Stimulated activated CD4-positive, alpha-beta T cell treated with anti-CD3 and anti-CD28 coated beads, Interleukin-15, amount 100 ng/mL, for 1 hour (primary cell): ENCODE data around the gene LMO7.
"Not testable (repeated sequence)": the region's sequence is repeated elsewhere in the genome, so short reads cannot be mapped to it uniquely, and the experiment has no call there.

ENCODE experiments used
- DNase-seq, 2 donors: peaks; one replicate each; pipeline ENCODE4 v3.0.0-alpha.2; 2020; ENCODE audit warnings: low read depth in 1 of 2, low spot score in 1 of 2

Gene LMO7

GRCh38 chr13:75739244-75739868 is 103.2 kb downstream of the LMO7 start:
- no peak for DNase-seq

- no peak for DNase-seq
These were observed 103.9 kb downstream of the LMO7 start for GRCh38 chr13:75740031-75740430.

DNA sequence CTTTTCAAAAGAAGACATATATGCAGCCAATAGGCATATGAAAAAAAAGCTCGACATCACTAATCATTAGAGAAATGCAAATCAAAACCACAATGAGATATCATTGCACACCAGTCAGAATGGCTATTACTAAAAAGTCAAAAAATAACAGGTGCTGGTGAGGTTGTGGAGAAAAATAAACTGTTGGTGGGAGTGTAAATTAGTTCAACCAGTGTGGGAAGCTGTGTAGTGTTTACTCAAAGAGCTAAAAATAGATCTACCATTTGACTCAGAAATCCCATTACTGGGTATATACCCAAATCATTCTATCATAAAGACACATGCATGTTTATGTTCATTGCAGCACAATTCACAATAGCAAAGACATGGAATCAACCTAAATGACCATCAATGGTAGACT is 106.9 kb downstream of the LMO7 start:
- DNase-seq = not testable (repeated sequence)

DNA sequence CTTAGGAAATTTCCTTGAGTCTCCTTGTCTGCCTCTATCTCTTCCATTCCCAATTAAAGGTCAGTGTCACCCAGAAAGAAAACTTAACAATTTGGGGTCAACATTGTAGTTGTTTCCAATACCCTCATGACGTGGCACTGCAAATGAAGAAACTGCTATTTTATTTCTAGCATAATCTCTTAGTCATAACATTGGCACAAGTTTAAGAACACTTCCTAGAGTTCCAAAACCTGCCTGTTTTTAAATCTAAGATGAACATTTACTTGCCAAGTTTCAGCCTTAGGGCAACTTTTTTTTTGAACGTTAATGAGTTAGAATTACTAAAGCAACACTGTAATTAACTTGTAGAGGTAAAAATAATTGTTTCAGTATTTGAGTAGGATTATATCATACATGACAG is 108.0 kb downstream of the LMO7 start:
- DNase-seq = no peak

- DNase-seq = no peak
These were observed 109.3 kb downstream of the LMO7 start for GRCh38 chr13:75745387-75745786.

GRCh38 chr13:75748874-75749273 is 112.7 kb downstream of the LMO7 start:
- DNase-seq = no peak

- DNase-seq = no peak
These were observed 113.3 kb downstream of the LMO7 start for GRCh38 chr13:75749407-75749806.

DNA sequence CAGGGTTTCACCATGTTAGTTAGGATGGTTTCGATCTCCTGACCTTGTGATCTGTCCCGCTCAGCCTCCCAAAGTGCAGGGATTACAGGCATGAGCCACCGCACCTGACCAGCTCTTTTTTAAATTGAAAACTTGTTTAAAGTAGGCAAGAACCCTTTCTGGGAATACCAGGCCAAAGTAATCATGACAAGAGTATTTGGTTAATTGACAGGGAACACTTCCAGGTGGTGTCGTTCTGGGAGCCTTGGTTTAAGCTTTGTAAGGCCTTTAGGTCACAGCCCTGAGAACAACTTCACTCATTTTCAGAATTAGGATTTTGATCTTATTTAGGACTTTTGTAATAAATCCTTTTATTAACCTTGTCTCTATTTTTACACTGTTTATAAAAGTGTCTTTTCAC is 115.2 kb downstream of the LMO7 start:
- no peak for DNase-seq

- no peak for DNase-seq
These were observed 116.7 kb downstream of the LMO7 start for GRCh38 chr13:75752826-75753225.

DNA sequence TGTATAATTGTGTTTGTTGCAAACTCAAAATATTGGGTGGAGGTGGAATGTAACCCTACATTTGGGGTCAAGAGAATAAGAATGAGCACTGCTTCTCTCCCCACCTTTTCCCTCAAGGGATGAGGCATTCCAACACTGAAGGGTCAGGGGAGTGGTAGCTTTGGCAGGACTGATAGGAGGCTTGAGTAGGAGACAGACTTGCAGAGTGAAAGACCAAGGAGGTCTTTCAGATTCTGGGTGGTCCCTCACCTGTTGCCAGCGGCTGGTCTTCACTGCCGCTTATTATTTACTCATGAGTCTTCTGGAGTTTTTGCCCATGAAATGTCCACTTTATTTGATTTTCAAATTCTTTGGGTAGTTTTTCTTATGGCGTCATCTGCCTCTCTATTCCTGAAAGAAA is 118.8 kb downstream of the LMO7 start:
- no peak for DNase-seq

- no peak for DNase-seq
These were observed 121.2 kb downstream of the LMO7 start for GRCh38 chr13:75757336-75757735.

GRCh38 chr13:75759531-75759930 is 123.4 kb downstream of the LMO7 start:
- no peak for DNase-seq

DNA sequence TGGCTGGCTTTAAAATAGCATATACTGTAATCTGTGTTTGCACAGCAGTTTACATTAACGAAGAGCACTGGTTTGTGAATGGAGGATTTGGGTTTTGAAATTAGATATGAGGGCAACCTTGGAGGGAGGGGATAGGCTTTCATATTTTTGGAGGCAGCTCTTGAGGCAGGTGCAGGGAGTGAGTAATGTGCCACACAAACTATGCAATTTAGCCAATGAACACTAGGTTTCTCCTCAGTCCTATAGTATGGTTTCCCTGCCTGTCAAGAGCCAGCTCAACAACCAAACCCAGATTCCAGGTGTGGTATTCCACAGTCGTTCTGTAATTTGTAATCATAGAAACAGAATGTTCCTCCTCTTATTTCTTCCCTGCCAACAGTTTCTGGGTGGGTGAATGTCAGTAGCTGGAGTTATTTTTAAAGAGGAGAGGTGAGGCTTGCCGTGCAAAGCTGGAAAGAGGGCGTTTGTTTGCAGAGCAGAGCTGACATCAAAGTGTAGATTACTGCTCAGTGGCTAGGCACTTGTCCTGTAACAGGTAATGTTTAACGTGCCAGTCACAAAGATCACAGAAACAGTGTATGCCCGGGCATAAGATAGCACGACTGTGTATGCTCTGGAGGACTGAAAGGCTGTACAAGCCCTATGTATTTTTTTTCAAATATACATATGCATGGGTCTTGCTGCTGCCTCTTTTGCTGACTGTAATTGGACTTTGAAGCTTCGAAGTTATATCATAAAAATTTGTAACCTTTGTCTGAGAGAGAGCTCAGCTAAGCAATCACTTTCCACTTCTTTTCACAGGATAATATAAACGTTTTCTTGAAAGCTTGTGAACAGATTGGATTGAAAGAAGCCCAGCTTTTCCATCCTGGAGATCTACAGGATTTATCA is 124.2 kb downstream of the LMO7 start:
- no peak for DNase-seq

- DNase-seq = no peak
These were observed 125.2 kb downstream of the LMO7 start for GRCh38 chr13:75761369-75761768.

- DNase-seq = no peak
These were observed 126.2 kb downstream of the LMO7 start for GRCh38 chr13:75762076-75762937.

GRCh38 chr13:75762955-75763354 is 126.8 kb downstream of the LMO7 start:
- DNase-seq = no peak

DNA sequence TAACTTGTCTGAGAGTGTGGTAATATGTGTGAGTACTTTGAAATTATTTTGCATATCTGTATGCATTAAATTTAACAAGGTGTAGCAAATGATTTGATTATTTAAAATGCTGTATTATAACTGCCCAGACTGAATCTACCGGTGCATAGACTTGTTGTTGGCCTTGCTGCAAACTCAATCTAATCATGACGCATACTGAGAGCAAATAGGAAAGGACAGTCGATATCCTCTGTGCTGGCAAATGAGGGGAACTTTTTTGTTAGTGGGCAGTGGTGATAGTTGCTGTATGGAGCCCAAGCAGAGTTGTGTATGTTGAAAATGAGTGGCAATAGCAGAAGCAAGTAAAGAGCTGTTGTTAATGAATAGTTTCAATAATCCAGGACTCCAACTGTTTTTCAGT is 127.4 kb downstream of the LMO7 start:
- no peak for DNase-seq

GRCh38 chr13:75764251-75764925 is 128.3 kb downstream of the LMO7 start:
- DNase-seq = no peak

GRCh38 chr13:75764926-75765310 is 128.8 kb downstream of the LMO7 start:
- DNase-seq = no peak

- DNase-seq = no peak
These were observed 130.5 kb downstream of the LMO7 start for GRCh38 chr13:75766636-75767035.
